Measurements from ENCODE around the gene BCL11A.

The BCL11A gene

DNA sequence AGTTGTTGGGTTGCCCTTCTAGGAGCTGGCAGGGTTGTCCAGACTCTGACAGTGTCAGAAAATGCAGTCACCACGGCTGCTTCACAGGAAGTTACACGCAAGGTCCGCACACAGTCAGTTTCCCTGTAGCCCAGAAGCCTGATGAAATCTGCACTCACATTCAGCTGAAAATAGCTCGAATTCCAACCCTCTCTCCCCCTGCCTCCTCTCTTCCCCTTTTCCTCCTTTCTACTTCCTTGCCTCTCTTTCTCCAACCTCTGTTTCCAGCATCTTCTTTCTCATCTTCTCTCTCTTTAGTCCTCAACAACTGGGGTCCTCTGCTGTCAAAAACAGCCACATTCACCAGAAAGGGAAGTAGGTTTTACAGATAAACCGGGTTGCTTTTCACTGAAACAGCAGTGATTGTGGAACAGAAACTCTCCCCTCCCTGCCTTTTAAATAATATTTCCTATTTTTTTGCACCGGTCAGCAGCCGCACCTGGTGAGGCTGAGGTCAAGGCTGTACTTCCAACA, 69.3 kb downstream of the BCL11A start:
- H3K27ac ChIP-seq = no peak overlapping the region

DNA sequence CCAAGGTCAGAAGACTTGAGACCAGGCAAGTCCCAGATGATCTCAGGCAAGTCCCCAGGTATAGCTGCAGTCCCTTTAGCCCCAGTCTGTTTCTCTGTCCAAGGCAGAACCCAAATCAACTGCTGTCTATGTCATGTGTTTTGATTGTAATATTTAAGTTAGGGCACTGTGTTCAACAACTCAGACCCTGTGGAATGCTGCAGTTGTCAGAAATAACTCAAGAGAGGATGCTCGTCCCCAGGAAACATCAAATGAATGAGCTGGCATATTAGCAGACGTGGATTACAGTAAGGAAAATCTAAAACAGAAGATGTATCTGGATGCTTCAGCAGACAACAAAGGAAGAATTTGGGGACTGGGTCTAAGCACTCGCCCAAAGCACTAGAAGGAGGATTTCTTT, 70.1 kb downstream of the BCL11A start:
- TF ChIP-seq, protein P1, sequence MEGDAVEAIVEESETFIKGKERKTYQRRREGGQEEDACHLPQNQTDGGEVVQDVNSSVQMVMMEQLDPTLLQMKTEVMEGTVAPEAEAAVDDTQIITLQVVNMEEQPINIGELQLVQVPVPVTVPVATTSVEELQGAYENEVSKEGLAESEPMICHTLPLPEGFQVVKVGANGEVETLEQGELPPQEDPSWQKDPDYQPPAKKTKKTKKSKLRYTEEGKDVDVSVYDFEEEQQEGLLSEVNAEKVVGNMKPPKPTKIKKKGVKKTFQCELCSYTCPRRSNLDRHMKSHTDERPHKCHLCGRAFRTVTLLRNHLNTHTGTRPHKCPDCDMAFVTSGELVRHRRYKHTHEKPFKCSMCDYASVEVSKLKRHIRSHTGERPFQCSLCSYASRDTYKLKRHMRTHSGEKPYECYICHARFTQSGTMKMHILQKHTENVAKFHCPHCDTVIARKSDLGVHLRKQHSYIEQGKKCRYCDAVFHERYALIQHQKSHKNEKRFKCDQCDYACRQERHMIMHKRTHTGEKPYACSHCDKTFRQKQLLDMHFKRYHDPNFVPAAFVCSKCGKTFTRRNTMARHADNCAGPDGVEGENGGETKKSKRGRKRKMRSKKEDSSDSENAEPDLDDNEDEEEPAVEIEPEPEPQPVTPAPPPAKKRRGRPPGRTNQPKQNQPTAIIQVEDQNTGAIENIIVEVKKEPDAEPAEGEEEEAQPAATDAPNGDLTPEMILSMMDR (conservative IDR thresholded peaks at IDR 0.05) = no peak
- TF ChIP-seq ZFX (IDR thresholded peaks at IDR 0.05) = no peak
- H3K27ac ChIP-seq = no peak overlapping the region

More for the DNA sequence above, 69.3 kb downstream of the BCL11A start:
- TF ChIP-seq, protein P1 (conservative IDR thresholded peaks at IDR 0.05) = no peak
- no peak for TF ChIP-seq ZFX (IDR thresholded peaks at IDR 0.05)

DNA sequence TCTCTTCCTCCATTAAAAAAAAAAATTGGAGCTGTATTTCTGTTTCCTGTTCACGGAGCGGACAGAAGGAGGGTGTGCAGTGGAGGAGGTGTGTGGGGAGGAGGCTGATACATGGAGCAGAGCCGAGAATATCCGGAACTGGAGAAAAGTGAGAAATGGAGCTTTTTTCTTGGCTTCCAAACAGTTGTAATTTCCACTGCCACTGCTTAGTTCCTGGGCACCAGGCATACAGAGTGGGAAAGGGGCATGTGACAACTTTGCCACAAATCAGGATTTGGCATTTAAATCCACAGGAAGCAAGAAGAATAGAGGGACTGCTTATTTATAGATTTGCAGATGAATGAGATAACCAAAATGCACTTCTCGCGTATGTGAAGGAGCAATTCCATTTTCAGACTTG, 71.2 kb downstream of the BCL11A start:
- TF ChIP-seq, protein P1 (conservative IDR thresholded peaks at IDR 0.05) = no peak
- no peak for TF ChIP-seq ZFX (IDR thresholded peaks at IDR 0.05)
- H3K27ac ChIP-seq = no peak overlapping the region

DNA sequence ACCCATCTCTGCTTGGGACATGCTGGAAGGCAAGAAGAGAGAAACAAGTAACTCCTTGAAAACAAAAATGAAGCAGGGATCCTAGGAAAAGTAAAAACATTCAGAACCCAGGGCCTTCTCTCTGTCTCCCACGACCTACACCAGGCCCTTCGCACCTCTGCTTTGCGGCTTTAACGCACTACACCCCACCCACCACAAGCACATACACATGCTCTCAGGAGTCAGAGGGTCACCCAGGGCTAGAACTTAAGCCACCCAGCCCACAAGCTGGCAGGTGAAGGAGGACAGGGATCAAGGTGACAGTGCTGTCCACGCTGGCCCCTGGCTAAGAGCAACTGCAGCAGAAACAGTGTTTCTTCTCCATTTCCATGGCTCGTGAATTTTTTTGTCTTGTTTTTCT, 72.2 kb downstream of the BCL11A start:
- no peak overlapping the region for H3K27ac ChIP-seq
- no peak for TF ChIP-seq ZFX (IDR thresholded peaks at IDR 0.05)
- TF ChIP-seq, protein P1 (conservative IDR thresholded peaks at IDR 0.05) = no peak

DNA sequence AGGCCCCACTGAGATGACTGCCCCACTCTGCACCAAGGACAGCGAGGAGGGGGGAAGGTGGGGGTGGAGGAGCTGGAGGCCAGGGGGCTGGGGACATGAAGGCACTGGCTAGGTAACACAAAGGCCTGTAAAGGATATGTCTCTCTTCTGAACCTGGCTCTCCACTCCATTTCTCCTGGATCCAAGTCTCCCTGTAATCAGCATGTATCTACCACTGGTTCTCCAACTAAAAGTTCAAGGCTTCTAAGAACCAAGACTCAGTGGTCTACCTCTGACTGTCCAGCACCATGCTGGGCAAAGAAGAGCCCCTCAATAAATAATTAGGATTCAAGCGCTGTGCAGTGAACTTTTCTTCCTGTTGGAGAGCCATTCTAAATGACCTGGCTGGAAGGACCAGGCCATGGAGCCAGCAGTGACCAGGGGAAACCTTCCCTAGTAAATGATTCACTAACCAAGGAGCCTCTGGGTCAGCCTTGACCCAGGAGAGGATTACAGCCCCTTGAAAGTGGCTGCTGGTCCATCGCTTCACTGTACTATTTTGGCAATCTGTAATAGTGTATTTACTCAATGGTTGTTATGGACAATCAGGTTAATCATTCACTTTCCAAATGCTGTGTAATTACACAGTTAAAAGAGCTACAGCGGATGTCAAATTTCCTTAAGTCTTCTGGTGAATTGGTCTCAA, 73.2 kb downstream of the BCL11A start:
- no peak for TF ChIP-seq ZFX (IDR thresholded peaks at IDR 0.05)
- TF ChIP-seq, protein P1 (conservative IDR thresholded peaks at IDR 0.05) = no peak
- H3K27ac ChIP-seq = no peak overlapping the region

DNA sequence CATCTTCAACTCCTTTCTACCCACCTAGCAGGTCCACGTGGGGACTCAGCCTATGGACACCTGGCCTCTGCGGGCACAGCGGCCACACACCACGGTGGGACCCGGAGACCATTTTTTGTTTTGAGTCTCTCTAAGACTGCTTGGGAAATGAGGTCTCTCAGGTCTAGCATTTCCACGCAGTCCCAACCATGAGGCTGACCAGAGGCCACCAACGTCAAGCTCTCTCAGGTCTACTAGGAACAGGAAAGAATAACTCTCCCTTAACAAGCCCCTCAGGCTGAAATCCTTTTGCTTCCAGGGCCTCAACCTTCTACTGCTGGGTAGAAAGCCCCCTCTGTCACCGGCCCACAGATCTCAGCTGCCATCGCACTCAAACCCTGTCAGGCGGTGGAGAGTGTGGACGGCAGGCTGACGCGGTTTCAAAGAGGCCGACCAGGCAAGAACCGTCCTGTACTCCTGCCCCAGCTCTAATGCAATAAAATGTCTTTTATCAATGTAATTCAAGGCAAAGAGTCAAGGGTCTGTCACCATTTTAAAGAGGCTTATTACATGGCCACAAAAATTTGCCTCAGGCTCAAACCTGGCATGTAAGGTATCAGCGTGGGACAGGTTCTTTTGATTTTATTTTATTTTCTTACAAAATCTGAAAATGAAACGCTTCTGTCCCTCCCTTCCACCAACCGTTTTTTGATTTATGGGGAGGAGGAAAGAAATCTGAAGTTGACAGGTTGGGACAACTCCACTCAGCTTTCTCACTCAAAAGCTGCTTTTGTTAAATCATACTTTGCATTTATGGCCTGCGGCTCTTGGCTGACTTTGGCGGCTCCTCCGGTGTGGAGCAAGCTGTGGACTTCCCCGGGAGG, 74.0 kb downstream of the BCL11A start:
- TF ChIP-seq, protein P1 (conservative IDR thresholded peaks at IDR 0.05) = no peak
- TF ChIP-seq ZFX (IDR thresholded peaks at IDR 0.05) = no peak
- H3K27ac ChIP-seq = no peak overlapping the region

DNA sequence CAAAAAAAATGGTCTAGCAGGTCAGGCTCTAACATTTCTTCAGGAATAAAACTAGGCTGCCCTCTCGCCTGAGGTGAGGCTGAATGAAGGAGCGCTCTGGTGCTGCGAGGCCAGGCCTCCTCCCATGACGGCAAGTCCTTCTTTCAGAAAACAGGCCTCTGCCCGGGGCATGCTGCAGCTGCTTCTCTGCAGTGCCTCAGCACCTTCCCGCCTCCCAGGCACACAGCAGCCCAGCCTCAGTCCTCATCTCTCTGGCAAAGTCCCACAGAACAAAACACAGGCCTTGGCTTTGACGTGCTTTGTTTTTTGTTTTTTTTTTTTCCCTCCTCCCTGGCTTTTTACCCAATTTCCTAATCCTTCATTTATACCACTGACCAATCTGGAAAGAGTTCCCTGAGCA, 74.8 kb downstream of the BCL11A start:
- no peak overlapping the region for H3K27ac ChIP-seq
- no peak for TF ChIP-seq ZFX (IDR thresholded peaks at IDR 0.05)
- TF ChIP-seq, protein P1 (conservative IDR thresholded peaks at IDR 0.05) = no peak

Measured in C4-2B (cell line).